Mesendoderm (in vitro differentiated cells): ENCODE measurements around the gene BOK.
"Not testable (repeated sequence)": the region's sequence is repeated elsewhere in the genome, so short reads cannot be mapped to it uniquely, and the experiment has no call there.

Source experiments
- DNase-seq: peaks from one replicate; pipeline ENCODE4 v3.0.0; 2013
- H2AK5ac ChIP-seq: 2 replicates; pipeline ENCODE4 v1.6.1; 2013; ENCODE audit warnings: low read length, inconsistent platforms
- H2BK120ac ChIP-seq: 2 replicates; pipeline ENCODE4 v1.6.1; 2013; ENCODE audit warnings: low read depth, mild to moderate bottlenecking, low read length, moderate library complexity, mixed read lengths
- H2BK15ac ChIP-seq: replicated peaks from 2 replicates; pipeline ENCODE4 v1.6.1; 2013; ENCODE audit warnings: low read depth, mild to moderate bottlenecking, moderate library complexity
- H2BK5ac ChIP-seq: 2 replicates; pipeline ENCODE4 v1.6.1; 2013; ENCODE audit warnings: low read length, inconsistent platforms
- H3K18ac ChIP-seq: 2 replicates; pipeline ENCODE4 v1.6.1; 2013; ENCODE audit warnings: mild to moderate bottlenecking, low read length, mixed read lengths
- H3K23ac ChIP-seq: one replicate; pipeline ENCODE4 v1.6.1; 2013; ENCODE audit warnings: low read length
- H3K27ac ChIP-seq: 2 replicates; pipeline ENCODE4 v1.5.1; 2013; ENCODE audit warnings: low read depth, mild to moderate bottlenecking, inconsistent platforms, low read length, moderate library complexity
- H3K27me3 ChIP-seq: 2 replicates; pipeline ENCODE4 v1.6.1; 2013; ENCODE audit warnings: low read length, control low read depth, mild to moderate bottlenecking, inconsistent platforms; ENCODE audit not compliant: insufficient read depth, poor library complexity
- H3K36me3 ChIP-seq: 2 replicates; pipeline ENCODE4 v1.6.1; 2013; ENCODE audit warnings: low read length, inconsistent platforms; ENCODE audit not compliant: control insufficient read depth, insufficient read depth
- H3K4ac ChIP-seq: one replicate; pipeline ENCODE4 v1.6.1; 2013; ENCODE audit warnings: low read depth, mild to moderate bottlenecking, low read length, moderate library complexity
- H3K4me1 ChIP-seq: 2 replicates; pipeline ENCODE4 v1.6.1; 2013; ENCODE audit warnings: low read depth, low read length, inconsistent platforms; ENCODE audit not compliant: control insufficient read depth
- H3K4me2 ChIP-seq: 2 replicates; pipeline ENCODE4 v1.6.1; 2013; ENCODE audit warnings: low read length
- H3K4me3 ChIP-seq: 2 replicates; pipeline ENCODE4 v1.5.1; 2013; ENCODE audit warnings: mild to moderate bottlenecking, low read length
- H3K56ac ChIP-seq: one replicate; pipeline ENCODE4 v1.6.1; 2013; ENCODE audit warnings: low read length
- H3K79me1 ChIP-seq: 2 replicates; pipeline ENCODE4 v1.6.1; 2013; ENCODE audit warnings: low read length, inconsistent platforms
- H3K79me2 ChIP-seq: 2 replicates; pipeline ENCODE4 v1.6.1; 2013; ENCODE audit warnings: mild to moderate bottlenecking, low read length; ENCODE audit not compliant: control insufficient read depth, insufficient read depth
- H3K9ac ChIP-seq: 2 replicates; pipeline ENCODE4 v1.6.1; 2013; ENCODE audit warnings: low read length, inconsistent platforms
- H4K5ac ChIP-seq: one replicate; pipeline ENCODE4 v1.6.1; 2013; ENCODE audit warnings: low read length
- H4K8ac ChIP-seq: one replicate; pipeline ENCODE4 v1.6.1; 2013; ENCODE audit warnings: low read depth, mild to moderate bottlenecking, control low read depth, low read length, moderate library complexity
- WGBS: extraction: QIAGEN DNeasy Blood & Tissue Kit; methylation state at CpG from one replicate; pipeline ENCODE4 v1.1.7; 2013; ENCODE audit warnings: low lambda C conversion rate, missing lambda C conversion rate; ENCODE audit not compliant: insufficient coverage; ENCODE audit errors: extremely low coverage; 5-methylcytosine and 5-hydroxymethylcytosine counted together

The BOK gene

DNA sequence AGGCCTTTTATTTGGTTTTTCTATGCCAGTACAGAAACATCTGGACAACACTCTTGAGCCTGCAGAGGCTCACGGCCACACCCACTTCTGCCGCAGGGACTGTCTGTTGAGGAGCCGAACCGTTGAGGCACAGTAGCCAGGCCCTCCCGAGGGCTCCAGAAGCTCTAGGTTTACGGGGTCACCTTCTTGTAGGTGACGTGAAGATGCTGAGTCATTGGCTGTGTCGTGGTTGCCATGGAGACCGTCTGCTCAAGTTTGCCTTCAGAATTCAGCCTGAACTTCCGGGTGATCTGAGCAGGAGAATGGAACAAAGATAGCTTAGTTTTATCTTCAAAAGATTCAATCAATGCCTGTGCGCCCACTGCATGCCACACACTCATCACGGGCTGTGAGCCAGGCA, 25.9 kb downstream of the BOK start:
- H3K4me2 ChIP-seq, result no peak overlapping the region
- H4K5ac ChIP-seq, result no peak overlapping the region
- no peak overlapping the region for H2BK15ac ChIP-seq
- no CpG with 5 or more reads among the region's 12 CpGs for WGBS
- peaks cover 6% of the 10 kb centered on the region for H3K36me3 ChIP-seq
- peak; percentile 91 for DNase-seq
- H3K56ac ChIP-seq, result no peak overlapping the region
- no peak overlapping the region for H3K4ac ChIP-seq
- H2BK5ac ChIP-seq, result no peak overlapping the region
- no peaks in the 10 kb centered on the region for H3K4me1 ChIP-seq
- no peak overlapping the region for H3K23ac ChIP-seq
- H3K79me2 ChIP-seq, result no peaks in the 10 kb centered on the region
- no peak overlapping the region for H3K27ac ChIP-seq
- no peak overlapping the region for H3K18ac ChIP-seq
- no peak overlapping the region for H3K4me3 ChIP-seq
- H2AK5ac ChIP-seq, result no peak overlapping the region
- H3K9ac ChIP-seq, result no peak overlapping the region
- H2BK120ac ChIP-seq, result no peak overlapping the region
- H3K27me3 ChIP-seq, result no peaks in the 10 kb centered on the region
- H4K8ac ChIP-seq, result no peak overlapping the region
- H3K79me1 ChIP-seq, result no peaks in the 10 kb centered on the region

DNA sequence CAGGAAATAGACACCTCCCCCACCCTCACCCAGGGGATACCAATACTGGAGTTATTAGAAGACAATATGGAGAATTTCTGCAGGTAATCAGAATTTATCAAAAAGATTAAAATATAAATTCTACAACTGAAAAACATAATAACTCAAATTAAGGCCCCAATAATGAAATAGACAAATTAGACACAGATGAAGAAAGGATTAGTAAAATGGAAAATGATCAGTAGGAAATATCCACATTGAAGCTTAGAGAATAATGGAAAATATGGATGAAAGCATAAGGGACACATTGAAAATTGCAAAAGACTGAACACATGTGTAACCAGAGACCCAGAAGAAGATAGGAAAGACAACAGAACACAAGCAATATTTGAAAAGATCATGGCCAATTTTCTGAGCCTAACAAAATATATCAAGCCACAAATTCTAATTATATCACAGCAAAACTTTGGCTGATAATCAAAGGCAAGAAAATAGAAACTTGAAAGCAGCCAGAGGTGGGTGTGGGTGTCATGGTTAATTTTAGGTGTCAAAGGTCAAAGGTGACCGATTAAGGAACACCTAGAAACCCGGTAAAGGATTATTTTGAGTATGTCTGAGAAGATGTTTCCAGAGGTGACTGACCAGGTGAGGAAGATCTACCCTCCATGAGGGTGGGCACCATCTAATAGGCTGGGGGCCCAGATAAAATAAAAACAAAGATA, 28.2 kb downstream of the BOK start:
- H3K4me3 ChIP-seq, result no peak overlapping the region
- H2BK15ac ChIP-seq, result no peak overlapping the region
- no peak overlapping the region for H3K18ac ChIP-seq
- no peaks in the 10 kb centered on the region for H3K79me2 ChIP-seq
- DNase-seq, result no peak
- no peak overlapping the region for H2AK5ac ChIP-seq
- peaks cover 6% of the 10 kb centered on the region for H3K36me3 ChIP-seq
- no peaks in the 10 kb centered on the region for H3K4me1 ChIP-seq
- no peak overlapping the region for H2BK120ac ChIP-seq
- no CpG with 5 or more reads among the region's 2 CpGs for WGBS
- no peak overlapping the region for H3K23ac ChIP-seq
- H3K56ac ChIP-seq, result no peak overlapping the region
- no peaks in the 10 kb centered on the region for H3K27me3 ChIP-seq
- H3K79me1 ChIP-seq, result no peaks in the 10 kb centered on the region
- no peak overlapping the region for H3K9ac ChIP-seq
- H4K5ac ChIP-seq, result no peak overlapping the region
- H4K8ac ChIP-seq, result no peak overlapping the region
- H3K27ac ChIP-seq, result no peak overlapping the region
- H3K4ac ChIP-seq, result no peak overlapping the region
- H3K4me2 ChIP-seq, result no peak overlapping the region
- H2BK5ac ChIP-seq, result no peak overlapping the region

DNA sequence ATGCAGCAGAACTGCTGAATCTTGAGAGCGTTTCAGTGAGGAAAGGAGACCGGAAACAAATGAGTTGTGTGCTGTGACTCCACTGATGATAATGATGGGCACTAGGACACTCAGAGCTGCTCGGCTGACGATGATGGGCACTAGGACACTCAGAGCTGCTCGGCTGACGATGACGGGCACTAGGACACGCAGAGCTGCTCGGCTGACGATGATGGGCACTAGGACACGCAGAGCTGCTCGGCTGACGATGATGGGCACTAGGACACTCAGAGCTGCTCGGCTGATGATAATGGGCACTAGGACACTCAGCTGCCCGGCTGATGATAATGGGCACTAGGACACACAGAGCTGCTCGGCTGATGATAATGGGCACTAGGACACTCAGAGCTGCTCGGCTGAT, 31.3 kb downstream of the BOK start:
- H3K4me3 ChIP-seq, H3K18ac ChIP-seq, H3K27ac ChIP-seq, H3K4me2 ChIP-seq, H3K56ac ChIP-seq, H3K36me3 ChIP-seq, H2BK5ac ChIP-seq, H4K5ac ChIP-seq, H3K27me3 ChIP-seq, H4K8ac ChIP-seq, H3K23ac ChIP-seq, H3K4me1 ChIP-seq, DNase-seq, H3K79me1 ChIP-seq, H2BK15ac ChIP-seq, H3K79me2 ChIP-seq, H2BK120ac ChIP-seq, H3K9ac ChIP-seq, H3K4ac ChIP-seq, H2AK5ac ChIP-seq: not testable (repeated sequence)
- WGBS, result no CpG with 5 or more reads among the region's 17 CpGs

DNA sequence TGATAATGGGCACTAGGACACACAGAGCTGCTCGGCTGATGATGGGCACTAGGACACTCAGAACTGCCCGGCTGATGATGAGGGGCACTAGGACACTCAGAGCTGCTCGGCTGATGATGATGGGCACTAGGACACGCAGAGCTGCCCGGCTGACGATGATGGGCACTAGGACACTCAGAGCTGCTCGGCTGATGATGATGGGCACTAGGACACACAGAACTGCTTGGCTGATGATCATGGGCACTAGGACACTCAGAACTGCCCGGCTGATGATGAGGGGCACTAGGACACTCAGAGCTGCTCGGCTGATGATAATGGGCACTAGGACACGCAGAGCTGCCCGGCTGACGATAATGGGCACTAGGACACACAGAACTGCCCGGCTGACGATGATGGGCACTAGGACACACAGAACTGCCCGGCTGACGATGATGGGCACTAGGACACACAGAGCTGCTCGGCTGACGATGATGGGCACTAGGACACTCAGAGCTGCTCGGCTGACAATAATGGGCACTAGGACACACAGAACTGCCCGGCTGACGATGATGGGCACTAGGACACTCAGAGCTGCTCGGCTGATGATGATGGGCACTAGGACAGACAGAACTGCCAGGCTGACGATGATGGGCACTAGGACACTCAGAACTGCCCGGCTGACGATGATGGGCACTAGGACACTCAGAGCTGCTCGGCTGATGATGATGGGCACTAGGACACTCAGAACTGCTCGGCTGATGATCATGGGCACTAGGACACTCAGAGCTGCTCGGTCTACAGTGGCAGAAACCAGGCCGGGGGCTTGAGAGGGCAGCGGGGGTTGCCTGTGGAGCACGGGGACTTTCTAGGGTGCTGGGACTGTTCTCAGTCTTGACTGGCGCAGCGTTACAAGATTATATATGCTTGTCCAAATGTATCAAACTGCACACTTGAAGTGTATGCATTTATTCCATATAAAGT, 32.2 kb downstream of the BOK start:
- H3K36me3 ChIP-seq, H3K4me3 ChIP-seq, H3K23ac ChIP-seq, H3K4me2 ChIP-seq, H2AK5ac ChIP-seq, H3K27ac ChIP-seq, H3K18ac ChIP-seq, H4K8ac ChIP-seq, H3K79me2 ChIP-seq, H3K9ac ChIP-seq, H3K79me1 ChIP-seq, H3K4ac ChIP-seq, H2BK15ac ChIP-seq, H2BK120ac ChIP-seq, H3K4me1 ChIP-seq, H4K5ac ChIP-seq, H3K27me3 ChIP-seq, H2BK5ac ChIP-seq, H3K56ac ChIP-seq, DNase-seq: not testable (repeated sequence)
- no CpG with 5 or more reads among the region's 33 CpGs for WGBS

DNA sequence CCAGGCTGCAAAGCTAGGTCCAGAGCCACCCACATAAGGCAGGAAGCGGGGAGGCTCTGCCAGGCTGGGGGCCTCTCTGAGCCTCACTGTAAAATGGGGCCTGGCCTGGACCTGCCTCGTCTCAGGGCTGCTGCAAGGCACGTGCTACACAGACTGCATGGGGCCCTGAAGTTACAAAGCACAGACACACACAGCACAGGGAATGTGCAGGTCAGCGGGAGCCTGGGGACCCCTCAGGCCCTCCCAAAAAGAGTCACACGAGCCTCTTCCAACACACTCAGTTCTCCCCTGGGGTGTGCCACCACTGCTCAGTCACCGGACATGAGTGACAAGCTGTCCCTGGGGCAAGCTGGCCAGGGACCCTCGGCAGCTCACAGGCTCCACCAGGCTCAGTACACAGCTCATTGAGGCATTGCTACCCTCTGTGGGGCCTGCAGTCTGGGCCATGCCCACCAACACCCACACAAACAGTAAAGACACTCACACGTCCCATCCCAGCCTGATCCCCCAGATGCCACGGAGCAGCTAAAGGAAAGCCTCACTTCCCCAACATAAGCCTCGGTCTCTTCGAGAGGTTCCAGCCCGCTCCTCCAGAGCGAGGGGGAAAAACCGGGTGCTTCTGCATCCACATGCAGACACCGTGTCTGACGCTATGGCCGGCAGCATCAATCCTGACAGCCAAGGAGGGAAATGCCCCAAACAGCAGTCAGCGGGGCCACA, 33.7 kb downstream of the BOK start:
- Histone ChIP-seq H3K4me1 (no peaks in the 10 kb centered on the region), H3K27ac (no peak overlapping the region), H3K27me3 (no peaks in the 10 kb centered on the region), H3K4me2 (no peak overlapping the region), H2BK120ac (no peak overlapping the region), H2BK15ac (no peak overlapping the region), H3K36me3 (peaks cover 1% of the 10 kb centered on the region), H3K79me1 (no peaks in the 10 kb centered on the region), H2BK5ac (no peak overlapping the region), H2AK5ac (no peak overlapping the region), H3K18ac (no peak overlapping the region), H3K4me3 (no peak overlapping the region), H3K9ac (no peak overlapping the region), H4K8ac (no peak overlapping the region), H4K5ac (no peak overlapping the region), H3K4ac (no peak overlapping the region), H3K23ac (no peak overlapping the region), H3K56ac (no peak overlapping the region), H3K79me2 (no peaks in the 10 kb centered on the region)
- WGBS, result no CpG with 5 or more reads among the region's 18 CpGs
- no peak for DNase-seq
